Heart right ventricle (tissue), 16 donors: Measurements from ENCODE around the gene MAOB. TPM values are rescaled to one million over a fixed set of nuclear protein-coding genes. Genes with fewer than 3 reads are reported as not detected.
"Not testable (repeated sequence)": the region's sequence is repeated elsewhere in the genome, so short reads cannot be mapped to it uniquely, and the experiment has no call there.

Experiments used
- ATAC-seq, 8 donors: fragments of 200-7000 bp; cut with Tn5 transposase; one replicate each; pipeline ENCODE4 v1.9.1; 2020; ENCODE audit warnings: mild to moderate bottlenecking in 8 of 8, moderate library complexity in 8 of 8, moderate number of reproducible peaks in 1 of 8
- DNase-seq, 2 donors: peaks; one replicate each; pipeline ENCODE4 v3.0.0-alpha.2; 2020
- H3K27ac ChIP-seq, 10 donors: fragments of 200-600 bp; sonication (generic) in 2 of 10; one replicate each; pipeline versions ENCODE4 v1.5.0 to v1.8.0; 2020 to 2022; ENCODE audit warnings: mild to moderate bottlenecking in 3 of 10
- H3K27me3 ChIP-seq, 7 donors: fragments of 200-600 bp; one replicate each; pipeline ENCODE4 v1.8.0; 2021 to 2022; ENCODE audit warnings: mild to moderate bottlenecking in 2 of 7
- H3K36me3 ChIP-seq, 9 donors: fragments of 200-600 bp; sonication (generic) in 1 of 9; one replicate each; pipeline versions ENCODE4 v1.5.0 to v1.8.0; 2020 to 2022; ENCODE audit warnings: mild to moderate bottlenecking in 2 of 9
- H3K4me1 ChIP-seq, 9 donors: fragments of 200-600 bp; sonication (generic) in 1 of 9; one replicate each; pipeline versions ENCODE4 v1.5.0 to v1.8.0; 2020 to 2022; ENCODE audit warnings: mild to moderate bottlenecking in 4 of 9
- H3K4me3 ChIP-seq, 10 donors: fragments of 200-600 bp; sonication (generic) in 2 of 10; one replicate each; pipeline versions ENCODE4 v1.5.0 to v1.8.0; 2020 to 2022; ENCODE audit warnings: mild to moderate bottlenecking in 7 of 10, moderate library complexity in 2 of 10
- H3K9me3 ChIP-seq, 11 donors: fragments of 200-600 bp in 10 of 11; sonication (generic) in 2 of 11; one replicate each; pipeline versions ENCODE4 v1.5.0 to v1.8.0; 2013 to 2022; ENCODE audit warnings: mild to moderate bottlenecking in 2 of 11, control low read depth in 1 of 11, moderate library complexity in 1 of 11
- CTCF ChIP-seq, 9 donors: fragments of 200-600 bp; sonication (generic) in 2 of 9; IDR thresholded peaks; one replicate each; pipeline versions ENCODE4 v1.5.0 to v1.8.0; 2021 to 2022; ENCODE audit warnings: antibody characterized with exemption in 9 of 9, mild to moderate bottlenecking in 5 of 9, moderate library complexity in 1 of 9
- WGBS, 2 donors: extraction: QIAGEN DNeasy Blood & Tissue Kit; methylation state at CpG; one replicate each; pipeline ENCODE4 v1.1.7; 2013; ENCODE audit warnings: inconsistent platforms in 1 of 2; 5-methylcytosine and 5-hydroxymethylcytosine counted together
- intact Hi-C, 10 donors: fragments of 100-400 bp; cut with DNase I; formaldehyde crosslinking; loops; one replicate each; pipeline versions ENCODE4 v1.11.1 to v1.14.2; 2022
- polyA plus RNA-seq, 2 donors: library from polyadenylated mRNA; stranded (reverse); fragments of 200-250 nt; gene quantifications; one replicate each; pipeline ENCODE4 v1.2.3, GENCODE V29; 2013
- total RNA-seq, 10 donors: library from RNA; stranded (reverse); fragmentation: NEBNext Ultra II Directional in 3 of 10; extraction: Animal tissue kit (Norgen Biotek cat#: 25700) in 3 of 10; gene quantifications; one replicate each; pipeline versions ENCODE4 v1.2.1 to v1.2.4, GENCODE V29; 2021 to 2023
- donor health status: Arrhythmogenic right ventricular cardiomyopathy.
- donor health status: ischemic (EF 13 %, LVEDD 7.1; RV severe dilation, severe dysfunction).
- donor health status: healthy with polysubstance abuse.
- donor health status: DM: no; HTN: yes; CAD: no.
- donor health status: DM: no; HTN: no; CAD: no.
- donor health status: ischemic (EF 25% LVEDD 6.9; RV normal size, moderate dysfunction).
- donor health status: ischemic (EF 25% LVEDD 5.7; RV mildly dilated, moderate dysfunction).
- donor health status: healthy.
- donor health status: DM: yes; HTN: yes; CAD: no.
- donor health status: Ischemic cardiomyopathy.
- donor health status: ischemic (EF 35%, LVEDD 5.7; RV mildly dilated, moderate dysfunction).
- donor health status: nonischemic (EF 11% LVEDD 7.7; RV severe dilation, severe dysfunction).
- donor health status: DM: yes; HTN: yes; CAD: no.
- donor health status: PGD.
- donor health status: ischemic (EF 29% LVEDD 5.4; RV normal size, mild dysfunction).
- donor health status: nonischemic (EF 23%, LVEDD 6.1; RV moderate dilation, normal function).

The MAOB gene
- total and polyA plus RNA-seq, 12 donors, result 24.7 to 173 (median 139) TPM

- peaks cover 0 to 3% (median 0%) of the 10 kb centered on the region in 11 donors for H3K9me3 ChIP-seq
- intact Hi-C loops, result no loop called here
- H3K27me3 ChIP-seq, result peaks cover 0 to 9% (median 0%) of the 10 kb centered on the region in 7 donors
- TF ChIP-seq CTCF (IDR thresholded peaks at IDR 0.05), result no peak
- 61 to 63% methylated on average over 5 of the region's 5 CpGs for WGBS, 2 donors
- H3K4me1 ChIP-seq, result no peaks in the 10 kb centered on the region
- DNase-seq, result no peak
- peaks cover 0 to 11% (median 0%) of the 10 kb centered on the region in 9 donors for H3K36me3 ChIP-seq
- H3K27ac ChIP-seq, result no peak overlapping the region
- ATAC-seq, result no peak
- no peak overlapping the region for H3K4me3 ChIP-seq
Measured at GRCh38 chrX:43728002-43728401, 154.2 kb downstream of the MAOB start.

GRCh38 chrX:43727254-43727653, 155.0 kb downstream of the MAOB start:
- H3K9me3 ChIP-seq, intact Hi-C loops, DNase-seq, ATAC-seq, H3K27me3 ChIP-seq, H3K4me3 ChIP-seq, H3K4me1 ChIP-seq, H3K27ac ChIP-seq: not testable (repeated sequence)
- peaks cover 0 to 10% (median 0%) of the 10 kb centered on the region in 9 donors for H3K36me3 ChIP-seq
- WGBS, 2 donors, result 88 to 93% methylated on average over 6 of the region's 6 CpGs

- H3K4me3 ChIP-seq, H3K27me3 ChIP-seq, H3K36me3 ChIP-seq, intact Hi-C loops, DNase-seq, H3K27ac ChIP-seq, H3K4me1 ChIP-seq, ATAC-seq: not testable (repeated sequence)
- WGBS, 2 donors, result 81 to 92% methylated on average over 5 of the region's 5 CpGs
- H3K9me3 ChIP-seq, result peaks cover 0 to 16% (median 0%) of the 10 kb centered on the region in 11 donors
Measured at GRCh38 chrX:43725227-43725626, 157.0 kb downstream of the MAOB start.

GRCh38 chrX:43720961-43721360, 161.3 kb downstream of the MAOB start:
- ATAC-seq (no peak), DNase-seq (no peak)
- 76 to 80% methylated on average over 1 of the region's 1 CpG for WGBS, 2 donors
- H3K9me3 ChIP-seq, result peaks cover 0 to 24% (median 0%) of the 10 kb centered on the region in 11 donors
- no peak for TF ChIP-seq CTCF (IDR thresholded peaks at IDR 0.05)
- H3K27ac ChIP-seq, result no peak overlapping the region
- no peaks in the 10 kb centered on the region for H3K4me1 ChIP-seq
- H3K27me3 ChIP-seq, result no peaks in the 10 kb centered on the region
- no peak overlapping the region for H3K4me3 ChIP-seq
- no peaks in the 10 kb centered on the region for H3K36me3 ChIP-seq
- intact Hi-C loops, result no loop called here

- no peaks in the 10 kb centered on the region for H3K27me3 ChIP-seq
- no peak overlapping the region for H3K27ac ChIP-seq
- DNase-seq, result no peak
- no peak for ATAC-seq
- no peaks in the 10 kb centered on the region for H3K4me1 ChIP-seq
- H3K9me3 ChIP-seq, result peaks cover 0 to 24% (median 0%) of the 10 kb centered on the region in 11 donors
- intact Hi-C loops, result no loop called here
- no peak for TF ChIP-seq CTCF (IDR thresholded peaks at IDR 0.05)
- H3K4me3 ChIP-seq, result no peak overlapping the region
- 48 to 77% methylated on average over 2 to 3 of the region's 3 CpGs for WGBS, 2 donors
- no peaks in the 10 kb centered on the region for H3K36me3 ChIP-seq
Measured at GRCh38 chrX:43720082-43720481, 162.2 kb downstream of the MAOB start.
